ENCODE measurements around the gene KIF7.
"Not testable (repeated sequence)": the region's sequence is repeated elsewhere in the genome, so short reads cannot be mapped to it uniquely, and the experiment has no call there.

Gene KIF7

DNA sequence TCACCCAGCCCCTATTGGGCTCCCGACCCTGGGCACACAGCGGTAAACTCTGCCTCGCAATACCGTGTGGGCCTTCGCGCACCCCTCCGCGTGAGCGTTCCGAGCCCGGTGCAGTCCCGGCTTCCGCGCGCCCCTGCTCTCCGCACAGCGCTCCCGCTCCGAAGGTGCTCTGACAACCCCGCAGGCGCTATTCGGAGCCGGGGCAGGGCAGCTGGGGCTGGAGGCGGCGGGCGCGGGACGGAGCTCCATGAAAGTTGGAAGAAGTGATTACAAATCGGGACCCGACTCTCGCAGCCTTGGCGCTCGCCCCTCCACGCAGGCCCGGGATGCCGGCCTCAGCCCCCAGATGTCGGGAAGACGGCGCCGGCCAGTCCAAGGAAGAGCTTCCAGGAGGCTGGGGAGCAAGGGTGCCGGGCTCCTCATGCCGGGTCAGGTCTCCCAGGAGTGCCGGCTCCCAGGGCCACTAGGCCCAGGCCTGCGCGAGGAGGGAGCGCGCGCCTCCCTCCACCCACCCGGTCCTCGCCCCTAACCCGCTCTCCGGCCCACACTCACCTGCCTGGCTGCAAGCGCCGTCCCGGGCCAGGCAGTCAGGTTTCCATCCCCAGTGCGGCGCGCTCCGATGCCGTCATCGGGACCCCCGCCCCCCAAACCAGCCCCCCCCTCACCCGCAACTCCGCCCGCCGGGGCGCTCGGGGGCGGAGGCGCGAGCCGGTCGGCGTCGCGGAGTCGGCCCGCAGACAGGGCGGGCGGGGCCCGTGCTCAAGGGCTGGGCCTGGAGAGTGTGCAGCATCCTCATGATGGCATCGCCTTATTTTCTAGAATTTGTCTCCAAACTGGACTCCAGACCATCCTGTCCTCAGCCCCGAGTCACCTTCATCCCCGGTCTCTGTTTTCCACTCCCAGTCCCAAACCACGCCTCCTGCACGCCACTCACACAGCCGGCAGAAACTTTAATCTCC lies at the start of gene KIF7:
KIF7 (minus strand) TSS at position 621 of the 959 bp plus-strand sequence. CDS start 2,537 bp downstream, outside the sequence.
- DNase-seq (ENCODE audit: low spot score): peak; percentile 56

- no peak for DNase-seq (ENCODE audit: low spot score)
Observed at GRCh38 chr15:89704411-89704810, 49.1 kb upstream of the KIF7 start.

DNA sequence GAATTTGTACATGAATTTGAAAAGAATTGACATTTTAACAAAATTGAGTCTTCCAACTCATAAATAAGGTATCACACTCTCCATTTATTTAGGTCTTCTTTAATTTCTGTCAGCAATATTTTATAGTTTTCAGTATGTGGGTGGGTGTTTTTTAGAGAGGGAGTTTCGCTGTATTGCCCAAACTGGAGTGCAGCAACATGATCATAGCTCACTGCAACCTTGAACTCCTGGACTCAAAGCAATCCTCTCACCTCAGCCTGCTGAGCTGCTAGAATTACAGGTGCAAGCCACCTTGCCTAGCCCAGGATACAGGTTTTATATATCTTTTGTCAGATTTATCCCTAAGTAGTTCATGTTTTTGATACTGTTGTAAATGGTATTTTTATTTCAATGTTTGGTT lies 39.9 kb upstream of the KIF7 start:
- no peak for DNase-seq (ENCODE audit: low spot score)

GRCh38 chr15:89693696-89694095 lies 38.4 kb upstream of the KIF7 start:
- DNase-seq (ENCODE audit: low spot score): no peak

DNA sequence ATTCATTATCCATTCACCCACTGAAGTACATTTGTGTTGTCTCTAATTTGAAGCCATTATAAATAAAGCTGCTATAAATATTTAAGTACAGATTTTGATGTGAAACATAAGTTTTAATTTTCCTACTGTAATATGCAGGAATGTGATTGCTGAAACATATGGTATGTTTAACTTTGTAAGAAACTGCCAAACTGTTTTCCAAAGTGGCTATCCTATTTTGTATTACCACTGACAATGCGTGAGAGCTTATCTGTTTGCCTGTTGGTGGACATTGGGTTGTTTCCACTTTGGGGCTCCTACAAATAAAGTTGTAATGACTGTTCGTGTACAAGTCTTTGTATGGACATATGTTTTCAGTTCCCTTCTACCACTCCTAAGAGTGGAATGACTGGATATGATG lies 37.8 kb upstream of the KIF7 start:
- no peak for DNase-seq (ENCODE audit: low spot score)

GRCh38 chr15:89690276-89691218 lies 35.3 kb upstream of the KIF7 start, which contains the start of the genes PEX11A and WDR93:
TSS of gene PEX11A (minus strand) at chr15:89690754. CDS start at chr15:89690632, 122 bp downstream.
TSS of gene WDR93 (plus strand) at chr15:89690811. CDS start at chr15:89701747, 10,936 bp downstream.
- peak; percentile 74 for DNase-seq (ENCODE audit: low spot score)

- DNase-seq (ENCODE audit: low spot score): not testable (repeated sequence)
Observed at GRCh38 chr15:89689930-89690275, 34.6 kb upstream of the KIF7 start.

DNA sequence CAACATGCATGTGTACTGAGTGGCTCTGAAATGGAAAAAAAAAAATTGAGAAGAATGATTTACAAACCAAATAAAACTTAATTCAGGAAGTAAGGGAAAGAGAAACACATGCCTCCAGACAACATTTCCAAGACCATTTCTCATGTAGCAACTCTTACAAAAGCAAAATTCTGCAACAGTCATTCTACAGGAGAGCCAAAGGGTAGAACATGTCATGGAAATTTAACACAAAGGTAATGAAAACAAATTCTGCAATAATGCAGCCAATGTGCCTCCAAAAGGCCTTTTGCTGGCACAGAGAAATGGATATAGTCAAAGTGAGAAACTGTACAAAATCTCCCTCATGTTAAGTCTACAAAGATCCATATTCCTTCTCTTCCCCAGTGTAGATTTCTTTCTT lies 31.3 kb upstream of the KIF7 start:
- DNase-seq (ENCODE audit: low spot score): no peak

GRCh38 chr15:89685995-89686394 lies 30.7 kb upstream of the KIF7 start:
- no peak for DNase-seq (ENCODE audit: low spot score)

DNA sequence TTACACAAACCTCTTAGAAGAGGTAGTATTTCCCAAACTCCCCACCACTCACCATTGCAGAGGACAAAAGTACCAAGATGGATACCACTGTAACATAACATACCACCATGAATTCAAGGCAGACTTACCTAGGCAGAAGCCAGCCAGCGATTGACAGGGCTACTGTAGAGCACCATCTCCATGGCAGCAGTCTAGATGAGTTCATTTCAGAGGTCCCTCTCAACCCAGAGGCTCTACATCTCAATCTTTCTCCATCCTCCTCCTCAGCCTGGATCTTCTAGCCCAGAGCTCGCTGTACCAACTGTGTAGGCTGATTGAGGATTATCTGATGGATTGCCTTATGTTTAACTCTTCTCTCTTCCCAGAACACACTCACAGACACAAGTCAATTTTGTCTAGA lies 25.9 kb upstream of the KIF7 start:
- no peak for DNase-seq (ENCODE audit: low spot score)

- no peak for DNase-seq (ENCODE audit: low spot score)
Observed at GRCh38 chr15:89680282-89680873, 25.1 kb upstream of the KIF7 start.

GRCh38 chr15:89679212-89679611 lies 23.9 kb upstream of the KIF7 start, which contains the start of gene PLIN1:
TSS of gene PLIN1 (minus strand) at chr15:89679367. CDS start at chr15:89677489, 1,878 bp downstream.
- DNase-seq (ENCODE audit: low spot score): no peak

DNA sequence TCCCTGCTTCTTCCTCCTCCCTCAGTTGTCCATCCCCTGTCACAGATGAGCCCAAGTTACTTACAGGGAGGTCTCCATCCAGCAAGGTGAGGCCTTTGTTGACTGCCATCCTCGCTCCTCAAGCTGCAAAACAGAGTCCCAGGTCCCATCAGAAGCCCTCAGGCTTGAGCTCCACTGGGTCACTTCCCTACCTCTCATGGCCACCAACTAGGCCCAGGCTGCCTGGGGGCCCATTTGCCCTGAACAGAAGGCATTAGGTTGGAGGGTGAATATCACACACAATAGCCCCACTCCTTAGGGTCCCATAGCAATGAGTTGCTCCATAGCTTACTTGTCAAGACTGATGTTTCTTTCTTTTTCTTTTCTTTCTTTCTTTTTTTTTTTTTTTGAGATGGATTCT lies 22.1 kb upstream of the KIF7 start:
- no peak for DNase-seq (ENCODE audit: low spot score)

DNA sequence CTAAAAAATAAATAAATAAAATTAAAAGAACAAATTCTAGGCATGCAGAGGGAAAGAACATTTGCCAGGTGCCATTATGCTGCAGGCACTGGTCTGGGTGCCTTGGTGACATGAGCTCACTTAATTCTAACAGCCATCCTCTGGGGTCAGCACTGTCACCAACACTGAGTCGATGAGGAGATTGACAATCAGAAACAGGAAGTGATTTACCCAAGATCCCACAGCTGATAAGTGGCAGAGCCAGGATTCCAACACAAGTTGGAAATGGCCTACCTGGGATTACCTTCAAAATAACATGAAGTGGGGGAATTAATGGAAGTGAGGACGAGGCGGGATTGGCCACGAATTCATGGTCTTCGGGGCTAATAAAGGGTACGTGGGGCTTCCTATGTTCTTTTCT lies 20.3 kb upstream of the KIF7 start:
- no peak for DNase-seq (ENCODE audit: low spot score)

DNA sequence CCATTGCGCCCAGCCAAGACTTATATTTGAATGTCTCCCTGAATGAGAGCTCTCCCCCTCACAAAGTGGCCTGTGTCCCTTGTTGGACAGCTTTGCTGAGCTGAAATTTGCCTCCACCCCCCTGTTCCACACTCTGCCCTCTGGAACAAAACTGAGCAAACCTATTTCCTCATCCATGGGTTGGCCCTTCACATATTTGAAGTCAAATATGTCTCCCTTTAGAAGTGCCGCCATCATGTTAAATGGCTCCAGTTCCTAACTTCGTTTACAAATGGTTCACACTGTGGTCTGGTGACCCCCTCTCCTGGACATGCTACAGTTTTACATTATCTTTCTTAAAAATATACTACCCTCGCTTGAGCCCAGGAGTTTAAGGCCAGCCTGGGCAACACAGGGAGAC lies 19.3 kb upstream of the KIF7 start:
- DNase-seq (ENCODE audit: low spot score): no peak

- no peak for DNase-seq (ENCODE audit: low spot score)
Observed at GRCh38 chr15:89673165-89673512, 17.9 kb upstream of the KIF7 start.

DNA sequence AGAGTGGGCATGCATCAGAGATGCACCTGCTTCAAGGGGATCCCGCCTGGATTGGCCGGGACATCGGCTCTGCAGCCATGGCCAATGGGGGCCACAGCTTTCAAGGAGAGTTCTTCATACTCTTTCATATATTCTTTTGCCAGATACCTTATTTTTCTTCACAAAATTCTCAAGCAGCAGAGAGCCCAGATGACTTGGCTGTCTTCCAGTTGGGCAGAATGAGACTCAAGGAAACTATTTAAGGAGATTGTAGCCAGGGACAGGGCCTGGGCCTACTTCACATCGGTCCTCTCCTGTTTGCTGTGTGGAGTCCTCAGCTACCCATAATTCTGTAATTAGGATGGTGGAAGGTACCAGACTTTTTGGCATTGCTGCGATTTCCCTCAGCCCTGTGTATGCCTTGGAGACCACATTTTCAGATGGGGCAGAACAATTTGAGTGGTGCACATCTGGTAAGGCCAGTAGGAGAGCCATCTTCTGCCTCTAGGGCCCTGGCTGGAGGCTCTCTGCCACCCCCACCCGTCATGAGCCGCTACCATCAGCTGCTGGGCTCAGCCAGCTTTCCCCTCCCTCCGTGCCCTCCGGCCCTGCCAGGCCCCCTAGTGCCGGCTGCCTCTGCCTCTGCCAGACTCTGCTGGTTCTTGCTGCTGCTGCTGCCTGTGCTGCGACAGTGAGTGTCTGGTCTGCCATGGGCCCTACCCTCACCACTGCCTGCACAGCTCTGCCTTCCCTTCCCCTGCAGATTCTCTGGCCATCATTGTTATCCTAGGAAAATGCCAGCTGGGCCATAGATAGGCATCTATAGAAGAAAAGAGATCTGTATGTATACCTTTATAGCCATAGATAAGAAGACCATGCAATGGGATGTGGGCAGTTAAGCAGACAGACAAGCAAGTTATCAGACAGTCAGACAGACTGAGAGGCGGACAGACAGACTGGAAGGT lies 17.2 kb upstream of the KIF7 start:
- no peak for DNase-seq (ENCODE audit: low spot score)

DNA sequence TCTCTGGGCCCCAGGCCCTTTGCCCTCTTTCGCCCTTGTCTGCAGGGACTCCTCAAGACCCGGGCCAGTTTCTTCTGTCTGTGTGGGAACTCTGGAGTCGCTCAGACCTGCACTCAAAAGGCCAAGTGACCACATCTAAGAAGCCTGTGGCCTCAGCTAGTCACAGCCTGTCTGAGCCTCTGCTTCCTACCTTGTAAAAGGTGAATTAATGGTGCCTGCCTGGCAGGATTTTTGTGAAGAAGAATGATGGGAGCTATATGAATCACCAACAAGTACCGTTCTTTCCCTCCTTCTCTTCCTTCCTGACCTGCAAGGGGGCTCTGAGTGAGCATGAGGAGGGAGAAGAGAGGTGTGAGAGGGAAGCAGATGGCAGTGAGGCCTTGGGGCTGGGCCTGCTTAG lies 16.4 kb upstream of the KIF7 start:
- no peak for DNase-seq (ENCODE audit: low spot score)

DNA sequence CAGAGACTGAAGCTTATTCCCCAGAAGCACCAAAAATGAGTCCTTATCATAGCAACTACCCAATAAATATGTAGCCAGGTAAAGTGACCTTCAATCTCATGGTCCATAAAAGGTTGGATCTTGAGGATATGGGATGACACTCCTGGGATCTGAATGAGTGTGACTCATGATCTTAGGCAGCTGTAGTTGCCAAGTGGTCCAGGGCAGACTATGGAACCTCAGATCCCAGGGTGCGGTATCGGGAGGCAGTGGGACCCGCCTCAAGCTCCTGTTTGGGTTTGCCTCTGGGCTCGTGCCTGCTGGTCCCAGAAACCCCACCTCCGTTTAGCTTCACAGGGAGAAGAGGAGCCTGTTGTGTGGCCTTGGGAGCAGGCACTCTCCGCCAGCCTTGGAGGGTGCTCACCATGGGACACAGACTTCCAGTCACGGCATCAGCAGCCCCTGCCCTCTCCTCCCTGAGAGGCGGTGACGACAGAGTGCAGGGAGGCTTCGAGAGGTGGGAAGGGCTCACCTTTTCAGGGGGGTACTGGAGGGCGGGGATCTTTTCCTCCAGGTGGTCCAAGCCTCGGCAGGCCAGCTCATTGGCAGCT lies 15.8 kb upstream of the KIF7 start:
- DNase-seq (ENCODE audit: low spot score): no peak

- no peak for DNase-seq (ENCODE audit: low spot score)
Observed at GRCh38 chr15:89669941-89670340, 14.7 kb upstream of the KIF7 start.

All from RKO (cell line).